H1 (cell line): ENCODE results near the gene NEK2.

Source experiments
- CTCF ChIP-seq, 3 experiments: IDR thresholded peaks; 1 replicate in 2 of 3; 2 replicates in 1 of 3; pipeline versions ENCODE4 v1.5.1 to v1.6.1; 2011; ENCODE audit warnings: low read length in 3 of 3, mild to moderate bottlenecking in 3 of 3, inconsistent platforms in 2 of 3, low read depth in 1 of 3, moderate library complexity in 1 of 3; ENCODE audit not compliant: insufficient read depth in 1 of 3; ENCODE audit errors: control extremely low read depth in 1 of 3
- EZH2 ChIP-seq: fragments of 200-600 bp; sonication (generic); IDR thresholded peaks from 2 replicates; pipeline ENCODE4 v1.7.1; 2012; ENCODE audit warnings: low read depth, mild to moderate bottlenecking, moderate library complexity, low read length, inconsistent platforms; ENCODE audit not compliant: severe bottlenecking

GRCh38 chr1:211667065-211667617 lies 8.3 kb downstream of the NEK2 start:
- TF ChIP-seq EZH2 (no peak), CTCF (IDR thresholded peaks at IDR 0.05; ENCODE audit: control extremely low read depth in 1 of 3, insufficient read depth in 1 of 3, low read depth in 1 of 3, low read length in 3 of 3) (no peak)
